ENCODE measurements around the gene MPG.

MPG gene

DNA sequence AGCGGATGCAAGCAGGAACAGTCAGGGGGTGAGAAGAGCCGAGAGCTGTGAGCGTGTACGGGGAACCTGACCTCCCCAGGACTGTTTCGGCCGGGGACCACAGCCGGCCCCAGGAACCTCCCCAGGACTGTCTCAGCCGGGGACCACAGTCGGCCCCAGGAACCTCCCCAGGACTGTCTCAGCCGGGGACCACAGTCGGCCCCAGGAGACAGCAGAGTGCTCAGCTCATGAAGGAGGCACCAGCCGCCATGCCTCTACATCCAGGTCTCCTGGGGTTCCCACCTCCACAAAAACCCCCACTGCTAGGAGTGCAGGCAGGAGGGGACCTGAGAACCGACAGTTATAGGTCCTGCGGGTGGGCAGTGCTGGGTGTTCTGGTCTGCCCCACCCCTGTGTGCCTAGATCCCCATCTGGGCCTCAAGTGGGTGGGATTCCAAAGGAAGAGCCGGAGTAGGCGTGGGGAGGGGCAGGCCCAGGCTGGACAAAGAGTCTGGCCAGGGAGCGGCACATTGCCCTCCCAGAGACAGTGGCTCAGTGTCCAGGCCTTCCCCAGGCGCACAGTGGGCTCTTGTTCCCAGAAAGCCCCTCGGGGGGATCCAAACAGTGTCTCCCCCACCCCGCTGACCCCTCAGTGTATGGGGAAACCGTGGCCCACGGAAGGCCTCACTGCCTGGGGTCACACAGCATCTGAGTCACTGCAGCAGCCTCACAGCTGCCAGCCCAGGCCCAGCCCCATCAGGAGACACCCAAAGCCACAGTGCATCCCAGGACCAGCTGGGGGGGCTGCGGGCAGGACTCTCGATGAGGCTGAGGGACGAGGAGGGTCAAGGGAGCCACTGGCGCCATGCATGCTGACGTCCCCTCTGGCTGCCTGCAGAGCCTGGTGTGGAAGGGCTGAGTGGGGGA, 9.9 kb upstream of the MPG start:
- no peak overlapping the region for H3K4me3 ChIP-seq (ENCODE audit: control insufficient read depth, low read depth, low read length)
- TF ChIP-seq, protein P1, sequence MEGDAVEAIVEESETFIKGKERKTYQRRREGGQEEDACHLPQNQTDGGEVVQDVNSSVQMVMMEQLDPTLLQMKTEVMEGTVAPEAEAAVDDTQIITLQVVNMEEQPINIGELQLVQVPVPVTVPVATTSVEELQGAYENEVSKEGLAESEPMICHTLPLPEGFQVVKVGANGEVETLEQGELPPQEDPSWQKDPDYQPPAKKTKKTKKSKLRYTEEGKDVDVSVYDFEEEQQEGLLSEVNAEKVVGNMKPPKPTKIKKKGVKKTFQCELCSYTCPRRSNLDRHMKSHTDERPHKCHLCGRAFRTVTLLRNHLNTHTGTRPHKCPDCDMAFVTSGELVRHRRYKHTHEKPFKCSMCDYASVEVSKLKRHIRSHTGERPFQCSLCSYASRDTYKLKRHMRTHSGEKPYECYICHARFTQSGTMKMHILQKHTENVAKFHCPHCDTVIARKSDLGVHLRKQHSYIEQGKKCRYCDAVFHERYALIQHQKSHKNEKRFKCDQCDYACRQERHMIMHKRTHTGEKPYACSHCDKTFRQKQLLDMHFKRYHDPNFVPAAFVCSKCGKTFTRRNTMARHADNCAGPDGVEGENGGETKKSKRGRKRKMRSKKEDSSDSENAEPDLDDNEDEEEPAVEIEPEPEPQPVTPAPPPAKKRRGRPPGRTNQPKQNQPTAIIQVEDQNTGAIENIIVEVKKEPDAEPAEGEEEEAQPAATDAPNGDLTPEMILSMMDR (IDR thresholded peaks at IDR 0.05; ENCODE audit: control insufficient read depth, insufficient read depth, low read depth, low read length, missing control alignments): no peak
- no peak for DNase-seq (ENCODE audit: low read depth)

DNA sequence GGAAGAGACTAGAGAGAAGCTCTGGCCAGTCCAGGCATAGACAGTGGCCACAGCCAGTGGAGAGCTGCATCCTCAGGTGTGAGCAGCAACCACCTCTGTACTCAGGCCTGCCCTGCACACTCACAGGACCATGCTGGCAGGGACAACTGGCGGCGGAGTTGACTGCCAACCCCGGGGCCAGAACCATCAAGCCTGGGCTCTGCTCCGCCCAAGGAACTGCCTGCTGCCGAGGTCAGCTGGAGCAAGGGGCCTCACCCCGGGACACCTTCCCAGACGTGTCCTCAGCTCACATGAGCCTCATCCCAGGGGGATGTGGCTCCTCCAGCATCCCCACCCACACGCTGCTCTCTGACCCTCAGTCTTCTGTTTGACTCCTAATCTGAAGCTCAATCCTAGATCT, 8.8 kb upstream of the MPG start:
- TF ChIP-seq, protein P1 (IDR thresholded peaks at IDR 0.05; ENCODE audit: control insufficient read depth, insufficient read depth, low read depth, low read length, missing control alignments): no peak
- DNase-seq (ENCODE audit: low read depth): no peak
- no peak overlapping the region for H3K4me3 ChIP-seq (ENCODE audit: control insufficient read depth, low read depth, low read length)

DNA sequence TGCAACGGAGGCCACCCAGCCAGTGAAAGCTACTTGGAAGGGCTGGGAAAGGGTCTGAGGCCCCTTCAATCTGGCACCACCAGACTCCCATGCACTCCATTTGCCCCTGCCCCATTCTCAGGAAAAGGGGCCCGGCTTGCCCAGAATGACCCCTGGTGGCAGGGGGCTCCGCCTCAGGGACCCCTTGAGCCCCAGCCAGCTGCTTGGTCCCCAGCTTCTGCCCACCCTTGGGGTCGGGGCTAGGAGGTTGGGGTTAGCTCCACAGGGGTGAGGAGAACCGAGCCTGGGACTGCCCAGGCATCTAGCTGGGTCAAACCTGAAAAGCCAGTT, 6.8 kb upstream of the MPG start:
- TF ChIP-seq, protein P1 (IDR thresholded peaks at IDR 0.05; ENCODE audit: control insufficient read depth, insufficient read depth, low read depth, low read length, missing control alignments): no peak
- no peak for DNase-seq (ENCODE audit: low read depth)
- peak overlapping the region; percentile 87 for H3K4me3 ChIP-seq (ENCODE audit: control insufficient read depth, low read depth, low read length)

DNA sequence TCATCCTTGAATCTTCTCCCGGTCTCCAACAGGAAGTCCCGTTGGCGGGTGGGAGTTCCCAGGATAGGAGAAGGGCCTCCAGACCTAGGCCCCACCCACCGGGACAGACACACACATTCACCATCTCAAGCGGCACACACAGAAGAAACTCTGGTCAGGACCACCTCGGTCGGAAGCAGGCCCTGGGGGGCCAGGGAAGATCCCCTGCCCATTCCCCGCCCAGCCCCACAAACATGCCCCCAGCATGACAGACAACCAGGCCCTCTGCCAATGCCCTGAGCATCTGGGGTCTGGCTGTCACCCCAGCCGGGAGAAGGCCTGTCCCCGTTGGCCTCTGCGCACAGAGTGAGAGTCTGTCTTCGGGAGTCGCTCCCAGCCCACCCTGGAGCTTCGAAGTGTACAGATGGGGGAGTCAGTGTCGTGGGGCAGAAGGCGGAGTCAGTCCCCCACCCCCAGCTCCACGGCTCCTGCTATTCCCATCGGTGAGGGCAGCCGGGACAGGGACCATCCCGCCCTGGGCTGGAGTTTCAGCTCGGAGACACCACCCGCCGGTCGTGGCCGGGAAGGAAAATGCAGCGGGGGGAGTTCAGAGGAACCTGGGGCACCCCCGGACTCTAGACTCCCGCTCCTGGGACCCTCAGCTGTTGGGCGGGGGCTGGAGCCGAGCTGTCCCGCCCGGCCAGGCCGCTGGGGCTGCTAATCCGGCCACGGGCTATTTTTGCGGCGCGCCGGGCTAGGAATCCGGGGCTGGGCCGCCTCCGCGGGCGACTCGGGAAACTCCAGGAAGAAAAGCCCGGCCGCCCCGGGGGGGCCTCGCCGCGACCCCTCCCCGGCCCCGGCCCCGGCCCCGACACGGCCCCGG, 6.3 kb upstream of the MPG start:
- TF ChIP-seq, protein P1 (IDR thresholded peaks at IDR 0.05; ENCODE audit: control insufficient read depth, insufficient read depth, low read depth, low read length, missing control alignments): peak; percentile 11
- peak overlapping the region; percentile 87 for H3K4me3 ChIP-seq (ENCODE audit: control insufficient read depth, low read depth, low read length)
- DNase-seq (ENCODE audit: low read depth): no peak

DNA sequence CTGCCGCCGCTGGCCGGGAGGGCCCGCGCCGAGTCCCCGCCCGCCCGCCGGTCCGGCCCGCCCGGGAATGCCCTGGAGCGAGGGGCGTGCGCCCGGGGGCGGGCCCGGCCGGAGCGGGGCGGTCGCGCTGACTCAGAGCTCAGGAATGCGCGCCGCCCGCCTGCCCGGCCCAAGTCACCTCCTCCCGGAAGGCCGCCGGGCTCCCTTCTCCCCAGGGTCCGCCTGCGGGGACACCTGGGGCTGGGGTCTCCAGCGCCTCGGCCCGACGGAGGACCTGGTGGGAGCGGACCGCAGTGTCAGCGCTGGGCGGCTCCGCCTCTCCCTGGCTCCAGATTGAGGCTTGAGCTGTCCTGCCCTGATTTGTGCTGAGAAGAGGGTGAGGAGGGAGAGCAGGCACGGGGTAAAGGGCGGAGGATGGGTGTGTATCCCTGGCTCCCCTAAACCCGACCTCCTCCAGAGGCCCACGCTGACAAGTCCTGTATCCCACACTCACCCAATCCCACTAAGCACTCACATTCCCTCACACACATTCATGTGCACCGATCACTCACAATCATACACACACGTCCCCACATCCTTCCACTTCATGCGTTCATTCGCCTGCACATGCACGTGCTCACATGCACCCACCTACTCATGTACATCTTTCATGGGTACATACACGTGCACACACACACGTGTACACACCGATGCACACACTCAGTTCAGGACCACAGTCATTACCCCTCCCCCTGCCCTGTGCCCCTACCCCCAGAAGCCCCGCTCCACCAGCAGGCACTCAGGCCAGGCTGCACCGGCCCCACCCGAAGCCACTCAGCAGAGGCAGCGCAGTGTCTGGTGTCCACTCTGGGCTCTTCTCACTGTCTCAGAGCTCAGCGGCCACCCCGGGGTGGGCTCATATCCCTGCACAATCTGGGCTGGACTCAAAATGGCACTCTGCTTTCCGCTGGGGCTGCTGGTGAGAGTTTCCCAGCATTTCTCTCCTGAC, 5.2 kb upstream of the MPG start, which contains the start of gene RHBDF1:
Gene RHBDF1, minus strand, starts transcription at position 71 of the 988 bp plus-strand sequence. CDS start 7,616 bp downstream, outside the sequence.
- TF ChIP-seq, protein P1 (IDR thresholded peaks at IDR 0.05; ENCODE audit: control insufficient read depth, insufficient read depth, low read depth, low read length, missing control alignments): no peak
- H3K4me3 ChIP-seq (ENCODE audit: control insufficient read depth, low read depth, low read length): peak within 1 kb of the TSS; percentile 87
- DNase-seq (ENCODE audit: low read depth): no peak

Data from AG09309 (cell line).